ENCODE results near the gene ZMIZ1.
A peak's percentile ranks its signal among the peaks of the same experiment; 100 is the strongest.

The ZMIZ1 gene

GRCh38 chr10:79137300-79137756 lies 68.6 kb downstream of the ZMIZ1 start:
- Histone ChIP-seq H3K79me2 (ENCODE audit: control insufficient read depth, insufficient read depth, low read length, poor library complexity) (peaks cover 5% of the 10 kb centered on the region), H3K4me3 (ENCODE audit: low read depth, low read length) (no peak overlapping the region), H4K8ac (ENCODE audit: low read depth, low read length) (no peak overlapping the region), H2BK12ac (ENCODE audit: low read length) (no peak overlapping the region), H3K18ac (ENCODE audit: low read length) (peak overlapping the region; percentile 3), H3K79me1 (ENCODE audit: low read length) (no peaks in the 10 kb centered on the region), H3K9ac (ENCODE audit: low read length) (no peak overlapping the region), H3K4ac (ENCODE audit: low read depth, low read length) (no peak overlapping the region), H3K23ac (ENCODE audit: low read length) (no peak overlapping the region), H2BK5ac (ENCODE audit: low read depth, low read length, poor library complexity) (no peak overlapping the region), H3K36me3 (ENCODE audit: control insufficient read depth in 1 of 2, insufficient read depth in 2 of 2, low read length in 2 of 2) (peaks cover 48 to 58% of the 10 kb centered on the region in 2 experiments), H2AFZ (ENCODE audit: insufficient read depth, low read length, poor library complexity) (no peak overlapping the region), H3K4me1 (ENCODE audit: control insufficient read depth in 1 of 2, insufficient read depth in 2 of 2, low read length in 2 of 2) (peaks cover 19 to 22% of the 10 kb centered on the region in 2 experiments), H3K9me3 (ENCODE audit: insufficient read depth, low read depth, low read length) (no peaks in the 10 kb centered on the region), H3K27ac (ENCODE audit: low read depth, low read length) (no peak overlapping the region), H4K12ac (ENCODE audit: low read depth, low read length) (no peak overlapping the region), H3K27me3 (ENCODE audit: insufficient read depth, low read length) (no peaks in the 10 kb centered on the region), H3K4me2 (ENCODE audit: low read length) (no peak overlapping the region), H2AK5ac (ENCODE audit: low read length) (no peak overlapping the region), H3K14ac (ENCODE audit: low read length) (no peak overlapping the region), H4K91ac (ENCODE audit: low read depth, low read length) (no peak overlapping the region), H2BK120ac (ENCODE audit: insufficient read depth, low read length, poor library complexity) (no peak overlapping the region)
- no CpG with 5 or more reads among the region's 8 CpGs for WGBS (ENCODE audit: extremely low coverage, insufficient coverage, insufficient read length)
- no peak for DNase-seq

- H3K18ac ChIP-seq (ENCODE audit: low read length) = peak overlapping the region; percentile 54
- H3K27ac ChIP-seq (ENCODE audit: low read depth, low read length) = no peak overlapping the region
- H2AFZ ChIP-seq (ENCODE audit: insufficient read depth, low read length, poor library complexity) = no peak overlapping the region
- peaks cover 16 to 17% of the 10 kb centered on the region in 2 experiments for H3K4me1 ChIP-seq (ENCODE audit: control insufficient read depth in 1 of 2, insufficient read depth in 2 of 2, low read length in 2 of 2)
- no peak overlapping the region for H3K4me2 ChIP-seq (ENCODE audit: low read length)
- no peaks in the 10 kb centered on the region for H3K79me1 ChIP-seq (ENCODE audit: low read length)
- H2BK12ac ChIP-seq (ENCODE audit: low read length) = no peak overlapping the region
- no peak overlapping the region for H3K14ac ChIP-seq (ENCODE audit: low read length)
- H3K23ac ChIP-seq (ENCODE audit: low read length) = no peak overlapping the region
- no CpG with 5 or more reads among the region's 13 CpGs for WGBS (ENCODE audit: extremely low coverage, insufficient coverage, insufficient read length)
- H2BK120ac ChIP-seq (ENCODE audit: insufficient read depth, low read length, poor library complexity) = no peak overlapping the region
- H2AK5ac ChIP-seq (ENCODE audit: low read length) = no peak overlapping the region
- H3K36me3 ChIP-seq (ENCODE audit: control insufficient read depth in 1 of 2, insufficient read depth in 2 of 2, low read length in 2 of 2) = peaks cover 52 to 60% of the 10 kb centered on the region in 2 experiments
- peak overlapping the region; percentile 20 for H4K12ac ChIP-seq (ENCODE audit: low read depth, low read length)
- H4K91ac ChIP-seq (ENCODE audit: low read depth, low read length) = no peak overlapping the region
- H3K4me3 ChIP-seq (ENCODE audit: low read depth, low read length) = no peak overlapping the region
- H3K79me2 ChIP-seq (ENCODE audit: control insufficient read depth, insufficient read depth, low read length, poor library complexity) = peaks cover 5% of the 10 kb centered on the region
- H4K8ac ChIP-seq (ENCODE audit: low read depth, low read length) = no peak overlapping the region
- no peak for DNase-seq
- H2BK5ac ChIP-seq (ENCODE audit: low read depth, low read length, poor library complexity) = no peak overlapping the region
- no peak overlapping the region for H3K4ac ChIP-seq (ENCODE audit: low read depth, low read length)
- no peaks in the 10 kb centered on the region for H3K9me3 ChIP-seq (ENCODE audit: insufficient read depth, low read depth, low read length)
- H3K9ac ChIP-seq (ENCODE audit: low read length) = no peak overlapping the region
- no peaks in the 10 kb centered on the region for H3K27me3 ChIP-seq (ENCODE audit: insufficient read depth, low read length)
These were observed 69.1 kb downstream of the ZMIZ1 start for GRCh38 chr10:79137826-79138225.

GRCh38 chr10:79138449-79139123 lies 69.8 kb downstream of the ZMIZ1 start:
- Histone ChIP-seq H2BK12ac (ENCODE audit: low read length) (no peak overlapping the region), H2AK5ac (ENCODE audit: low read length) (no peak overlapping the region), H3K18ac (ENCODE audit: low read length) (peak overlapping the region; percentile 21), H3K4me3 (ENCODE audit: low read depth, low read length) (no peak overlapping the region), H3K27ac (ENCODE audit: low read depth, low read length) (no peak overlapping the region), H3K14ac (ENCODE audit: low read length) (no peak overlapping the region), H3K79me2 (ENCODE audit: control insufficient read depth, insufficient read depth, low read length, poor library complexity) (peaks cover 2% of the 10 kb centered on the region), H2BK5ac (ENCODE audit: low read depth, low read length, poor library complexity) (no peak overlapping the region), H3K27me3 (ENCODE audit: insufficient read depth, low read length) (no peaks in the 10 kb centered on the region), H3K4ac (ENCODE audit: low read depth, low read length) (peak overlapping the region; percentile 17), H3K79me1 (ENCODE audit: low read length) (no peaks in the 10 kb centered on the region), H3K4me1 (ENCODE audit: control insufficient read depth in 1 of 2, insufficient read depth in 2 of 2, low read length in 2 of 2) (peaks cover 13% of the 10 kb centered on the region in 2 experiments), H4K91ac (ENCODE audit: low read depth, low read length) (peak overlapping the region; percentile 21), H4K8ac (ENCODE audit: low read depth, low read length) (no peak overlapping the region), H3K23ac (ENCODE audit: low read length) (no peak overlapping the region), H3K9me3 (ENCODE audit: insufficient read depth, low read depth, low read length) (peaks cover under 1% of the 10 kb centered on the region), H2BK120ac (ENCODE audit: insufficient read depth, low read length, poor library complexity) (no peak overlapping the region), H4K12ac (ENCODE audit: low read depth, low read length) (no peak overlapping the region), H2AFZ (ENCODE audit: insufficient read depth, low read length, poor library complexity) (no peak overlapping the region), H3K9ac (ENCODE audit: low read length) (no peak overlapping the region), H3K36me3 (ENCODE audit: control insufficient read depth in 1 of 2, insufficient read depth in 2 of 2, low read length in 2 of 2) (peaks cover 60 to 62% of the 10 kb centered on the region in 2 experiments), H3K4me2 (ENCODE audit: low read length) (no peak overlapping the region)
- no peak for DNase-seq
- WGBS (ENCODE audit: extremely low coverage, insufficient coverage, insufficient read length) = no CpG with 5 or more reads among the region's 5 CpGs

GRCh38 chr10:79139124-79139835 lies 70.5 kb downstream of the ZMIZ1 start:
- no peak overlapping the region for H2AK5ac ChIP-seq (ENCODE audit: low read length)
- no peak overlapping the region for H3K4me3 ChIP-seq (ENCODE audit: low read depth, low read length)
- H4K91ac ChIP-seq (ENCODE audit: low read depth, low read length) = no peak overlapping the region
- H2BK12ac ChIP-seq (ENCODE audit: low read length) = peak overlapping the region; percentile 21
- no peak overlapping the region for H3K14ac ChIP-seq (ENCODE audit: low read length)
- H3K27me3 ChIP-seq (ENCODE audit: insufficient read depth, low read length) = no peaks in the 10 kb centered on the region
- no peak overlapping the region for H3K23ac ChIP-seq (ENCODE audit: low read length)
- peaks cover 3% of the 10 kb centered on the region for H3K9me3 ChIP-seq (ENCODE audit: insufficient read depth, low read depth, low read length)
- peak overlapping the region; percentile 13 for H3K4ac ChIP-seq (ENCODE audit: low read depth, low read length)
- no peaks in the 10 kb centered on the region for H3K79me1 ChIP-seq (ENCODE audit: low read length)
- peak; percentile 55 to 62 for DNase-seq
- no peak overlapping the region for H3K4me2 ChIP-seq (ENCODE audit: low read length)
- H3K9ac ChIP-seq (ENCODE audit: low read length) = no peak overlapping the region
- no CpG with 5 or more reads among the region's 26 CpGs for whole genome bisulfite sequencing (ENCODE audit: extremely low coverage, insufficient coverage, insufficient read length)
- H3K4me1 ChIP-seq (ENCODE audit: control insufficient read depth in 1 of 2, insufficient read depth in 2 of 2, low read length in 2 of 2) = peaks cover 15% of the 10 kb centered on the region in 2 experiments
- H3K79me2 ChIP-seq (ENCODE audit: control insufficient read depth, insufficient read depth, low read length, poor library complexity) = peaks cover 2% of the 10 kb centered on the region
- peak overlapping the region; percentile 47 for H3K18ac ChIP-seq (ENCODE audit: low read length)
- no peak overlapping the region for H4K8ac ChIP-seq (ENCODE audit: low read depth, low read length)
- no peak overlapping the region for H3K27ac ChIP-seq (ENCODE audit: low read depth, low read length)
- H2BK5ac ChIP-seq (ENCODE audit: low read depth, low read length, poor library complexity) = no peak overlapping the region
- H4K12ac ChIP-seq (ENCODE audit: low read depth, low read length) = no peak overlapping the region
- H3K36me3 ChIP-seq (ENCODE audit: control insufficient read depth in 1 of 2, insufficient read depth in 2 of 2, low read length in 2 of 2) = peaks cover 61 to 67% of the 10 kb centered on the region in 2 experiments
- H2BK120ac ChIP-seq (ENCODE audit: insufficient read depth, low read length, poor library complexity) = no peak overlapping the region
- H2AFZ ChIP-seq (ENCODE audit: insufficient read depth, low read length, poor library complexity) = no peak overlapping the region

Data from trophoblast cell (in vitro differentiated cells and primary cell).